Left kidney (tissue), 2 donors: ENCODE measurements around the gene FOXJ3. TPM values are rescaled to one million over a fixed set of nuclear protein-coding genes. Genes with fewer than 3 reads are reported as not detected.

ENCODE experiments used
- DNase-seq: peaks from one replicate; pipeline ENCODE4 v3.0.0-alpha.2; 2013
- polyA plus RNA-seq: library from polyadenylated mRNA; unstranded; fragments of 120-200 nt; gene quantifications from one replicate; pipeline ENCODE4 v1.2.1, GENCODE V29; 2013; ENCODE audit not compliant: insufficient read length

FOXJ3 gene
- polyA plus RNA-seq, 1 donor, result 58.1 TPM

DNA sequence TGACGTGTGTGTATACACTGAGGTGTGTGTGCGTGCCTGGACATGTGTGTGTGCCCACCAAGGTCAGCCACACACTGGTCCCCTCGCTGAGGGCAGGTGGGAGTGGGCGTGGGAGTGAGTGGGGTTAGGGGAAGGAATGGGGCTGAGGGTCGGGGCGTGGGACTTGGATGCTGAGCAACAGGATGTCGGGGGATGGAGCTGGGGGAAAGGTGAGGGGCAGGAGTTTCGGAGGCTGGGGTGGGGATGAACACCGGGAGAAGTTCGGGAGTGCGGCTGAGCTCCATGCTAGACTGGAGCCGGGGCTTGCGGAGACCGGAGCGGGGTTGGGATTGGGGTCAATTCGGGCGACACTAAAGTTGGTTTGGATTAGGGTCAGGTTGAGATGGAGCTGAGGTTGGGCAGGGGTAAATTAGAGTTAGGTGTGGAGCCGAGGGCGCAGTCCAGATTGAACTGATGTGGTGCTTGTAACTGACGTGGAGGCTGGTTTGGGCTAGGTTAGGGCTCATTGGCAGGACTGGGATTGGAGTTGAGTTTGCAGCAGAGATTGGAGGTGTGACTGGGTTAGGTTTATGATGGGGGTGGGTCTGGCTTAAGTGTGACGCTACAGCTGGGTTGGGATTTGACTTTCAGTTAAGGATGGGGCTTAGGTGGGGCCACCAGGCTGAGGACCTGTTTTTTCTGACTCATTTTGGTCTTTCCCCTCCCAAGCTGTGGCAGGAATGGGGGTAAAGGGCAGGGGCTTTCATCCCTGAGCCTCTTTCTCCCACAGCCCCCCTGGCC, 167.2 kb downstream of the FOXJ3 start:
- DNase-seq, result no peak

DNA sequence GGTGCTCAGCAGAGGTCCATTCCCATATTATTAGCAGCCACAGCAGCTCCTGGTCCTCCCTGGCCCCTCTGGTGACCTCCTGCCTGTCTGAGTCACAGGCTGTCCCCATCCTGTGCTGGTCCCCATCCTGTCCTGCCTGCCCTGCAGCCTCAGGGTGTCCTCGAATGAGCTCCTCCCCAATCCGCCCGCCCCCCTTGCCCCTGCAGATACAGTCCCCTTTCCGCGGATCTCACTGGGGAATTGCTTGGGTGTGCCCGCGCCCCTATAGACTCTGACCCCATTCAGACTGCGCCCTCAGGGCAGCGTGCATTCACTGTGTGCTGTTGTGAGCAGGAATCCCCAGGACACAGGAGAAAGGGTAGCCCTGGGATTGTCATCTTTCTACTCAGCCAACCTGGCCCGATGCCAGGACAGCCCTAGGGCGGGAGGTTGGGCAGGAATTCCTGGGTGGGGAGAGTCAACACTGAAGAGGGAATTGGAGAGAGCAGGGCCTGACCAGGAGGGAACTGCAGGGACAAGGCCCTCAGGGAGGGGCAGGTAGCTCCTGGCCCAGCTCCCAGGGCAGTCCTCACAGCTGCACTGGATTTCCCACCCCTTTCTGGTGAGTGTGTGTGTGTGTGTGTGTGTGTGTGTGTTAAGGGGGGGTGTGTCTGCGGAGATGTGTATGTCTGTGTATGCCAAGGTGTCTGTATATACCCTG, 169.4 kb downstream of the FOXJ3 start:
- DNase-seq, result no peak

DNA sequence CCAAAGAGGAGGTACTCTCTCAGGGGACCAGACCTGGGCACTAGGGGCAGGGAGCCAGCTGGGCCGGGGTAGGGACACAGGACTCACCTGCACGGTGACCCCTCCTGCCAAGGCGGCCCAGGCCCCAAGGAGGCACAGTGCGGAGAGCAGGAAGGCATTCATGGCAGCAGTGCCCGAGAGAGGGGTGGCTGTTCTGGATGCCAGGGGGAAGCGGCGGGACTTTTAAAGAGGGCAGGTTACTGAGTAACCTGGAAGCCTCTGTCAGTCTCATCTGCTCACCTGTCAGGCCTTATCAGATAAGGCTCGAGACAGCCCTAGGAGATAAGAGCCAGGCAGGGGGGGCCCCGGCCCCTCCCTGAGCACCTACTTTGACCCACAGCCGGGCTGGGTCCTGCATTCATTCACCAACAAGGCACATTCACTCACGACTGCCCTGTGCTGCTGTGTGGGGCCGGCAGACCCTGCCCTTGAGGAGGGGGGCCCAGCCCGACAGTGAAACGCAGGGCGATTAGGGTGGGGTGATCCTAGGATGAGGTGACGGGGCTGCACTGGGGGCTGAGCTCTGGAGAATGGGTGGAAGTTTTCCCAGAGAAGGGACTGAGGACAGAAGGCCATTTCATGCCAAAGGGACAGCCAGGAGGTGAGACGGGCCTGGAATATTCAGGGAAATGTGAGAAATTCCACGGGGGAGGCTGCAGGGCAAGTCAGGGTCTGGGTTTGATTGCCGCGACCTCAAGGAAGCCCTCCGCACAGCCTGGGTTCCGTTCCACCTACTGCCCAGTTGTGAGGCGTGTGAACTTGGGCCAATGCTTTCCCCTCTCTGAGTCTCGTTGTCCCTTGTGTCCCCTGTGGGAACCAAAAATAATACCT, 170.2 kb downstream of the FOXJ3 start, which contains the start of gene GUCA2A:
TSS of gene GUCA2A (minus strand) at position 195 of the 870 bp plus-strand sequence. CDS start at position 162, 33 bp downstream.
- DNase-seq, result no peak

DNA sequence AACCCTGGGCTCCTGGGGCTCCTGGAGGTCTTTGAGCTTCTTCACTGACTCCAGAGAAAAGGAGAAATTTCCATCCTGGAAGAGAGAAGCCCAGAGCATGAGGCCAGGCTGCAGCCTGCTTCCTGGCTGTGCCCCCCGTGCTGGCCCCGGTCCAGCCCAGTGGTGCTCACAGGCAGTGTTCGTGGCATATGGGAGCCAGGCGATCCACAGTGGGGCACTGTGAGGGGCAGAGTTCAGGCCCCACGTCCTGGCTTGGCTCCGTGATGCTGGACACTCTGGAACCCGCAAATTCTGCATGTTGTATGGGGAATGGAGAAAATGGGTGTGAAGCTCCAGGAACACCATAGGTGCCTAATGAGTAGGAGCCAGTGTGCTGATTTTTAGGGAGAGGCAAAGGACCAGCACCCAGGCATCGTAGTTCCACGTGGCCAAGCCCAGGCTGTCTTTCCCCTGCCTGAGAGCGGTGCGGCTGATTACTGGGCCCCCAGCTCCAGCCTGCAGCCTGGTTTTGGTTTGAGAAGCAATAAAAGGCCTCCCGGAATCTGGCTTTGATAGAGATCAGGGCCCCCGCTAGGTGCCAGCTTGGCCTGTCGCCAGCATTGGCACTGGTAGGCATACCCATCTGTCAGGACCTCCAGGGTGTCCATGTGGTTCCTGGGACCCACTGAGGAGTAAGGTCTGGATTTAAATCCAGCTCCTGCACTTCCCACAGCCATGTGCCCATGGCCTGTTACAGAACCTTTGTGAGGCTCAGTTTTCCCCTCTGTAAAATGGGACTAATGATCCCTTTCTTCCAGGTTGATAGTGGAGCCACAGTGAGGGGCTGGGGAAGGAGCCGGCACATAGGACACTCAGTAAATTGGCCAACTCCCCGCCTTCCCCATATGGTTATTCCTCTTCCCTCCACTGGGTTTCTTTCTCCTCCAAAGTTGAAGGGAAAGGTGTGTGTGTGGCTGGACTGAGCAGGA, 171.2 kb downstream of the FOXJ3 start:
- no peak for DNase-seq

DNA sequence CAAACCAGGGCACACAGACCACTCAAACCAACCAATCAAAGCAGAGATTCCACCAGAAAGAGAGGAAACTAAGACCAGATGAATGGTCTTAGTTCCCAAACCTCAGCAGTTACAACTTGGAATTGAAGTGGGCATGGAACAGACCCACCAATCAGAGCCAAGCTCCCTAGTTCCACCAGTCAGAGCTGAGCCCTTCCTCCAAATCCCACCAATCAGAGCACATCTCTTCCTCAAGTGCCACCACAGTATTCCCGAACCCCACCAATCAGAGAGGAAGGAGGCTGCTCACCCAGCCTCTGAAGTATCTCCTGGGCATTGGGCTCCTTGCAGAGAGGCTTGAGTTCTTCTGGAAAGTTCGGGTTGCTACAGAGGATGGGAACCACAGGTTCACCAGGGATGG, 171.9 kb downstream of the FOXJ3 start:
- no peak for DNase-seq

DNA sequence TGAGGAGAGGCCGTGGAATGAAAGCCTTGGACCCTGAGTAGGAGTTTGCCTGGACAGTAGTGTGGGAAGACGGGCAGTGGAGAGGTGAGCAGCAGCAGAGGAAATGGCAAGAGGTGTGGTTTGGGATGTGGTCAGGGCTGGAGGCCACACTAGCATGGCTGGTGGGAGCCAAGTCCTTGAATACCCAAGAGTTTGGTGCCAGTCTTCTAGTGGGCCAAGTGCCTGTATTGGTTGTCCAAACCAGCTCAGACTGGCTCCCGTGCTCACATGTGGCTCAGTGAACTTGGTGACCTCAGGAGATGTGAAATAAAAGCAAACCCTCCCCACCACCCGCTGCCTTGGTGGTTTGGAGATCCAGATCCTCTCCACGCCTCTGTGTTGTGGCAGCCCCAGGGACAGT, 172.9 kb downstream of the FOXJ3 start:
- DNase-seq, result no peak

DNA sequence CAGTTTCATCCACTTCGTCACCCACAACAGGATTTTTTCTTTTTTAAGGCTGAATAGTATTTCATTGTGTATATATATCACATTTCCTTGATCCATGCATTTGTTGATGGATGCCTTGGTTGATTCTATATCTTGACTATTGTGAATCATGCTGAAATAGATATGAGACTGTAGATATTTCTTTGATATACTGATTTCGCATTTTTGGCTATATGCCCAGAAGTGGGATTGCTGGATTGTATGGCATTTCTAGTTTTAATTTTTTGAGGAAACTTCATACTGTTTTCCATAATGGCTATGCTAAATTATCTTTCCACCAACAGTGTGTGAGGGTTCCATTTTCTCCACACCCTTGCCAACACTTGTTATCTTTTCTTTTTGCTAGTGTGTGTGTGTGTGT, 176.8 kb downstream of the FOXJ3 start:
- no peak for DNase-seq

DNA sequence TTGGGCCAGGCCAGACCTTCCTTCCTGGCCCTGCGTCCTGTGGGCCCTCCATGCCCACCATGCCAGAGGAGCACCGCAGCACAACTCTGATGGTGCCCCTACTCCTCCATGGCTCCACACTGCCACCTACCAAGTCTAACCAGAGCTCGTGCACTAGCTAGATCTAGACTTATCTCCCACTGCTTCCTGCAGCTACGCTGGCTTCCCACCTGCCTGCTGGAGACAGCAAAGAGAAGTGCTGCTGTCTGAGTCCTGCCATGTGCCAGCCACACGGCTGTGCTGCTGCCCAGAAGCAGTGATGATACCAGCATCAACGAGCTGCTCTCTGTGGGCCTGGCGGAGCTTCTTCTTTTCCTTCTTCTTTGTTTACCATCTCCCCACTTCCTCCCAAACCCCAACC, 177.4 kb downstream of the FOXJ3 start:
- DNase-seq, result no peak

DNA sequence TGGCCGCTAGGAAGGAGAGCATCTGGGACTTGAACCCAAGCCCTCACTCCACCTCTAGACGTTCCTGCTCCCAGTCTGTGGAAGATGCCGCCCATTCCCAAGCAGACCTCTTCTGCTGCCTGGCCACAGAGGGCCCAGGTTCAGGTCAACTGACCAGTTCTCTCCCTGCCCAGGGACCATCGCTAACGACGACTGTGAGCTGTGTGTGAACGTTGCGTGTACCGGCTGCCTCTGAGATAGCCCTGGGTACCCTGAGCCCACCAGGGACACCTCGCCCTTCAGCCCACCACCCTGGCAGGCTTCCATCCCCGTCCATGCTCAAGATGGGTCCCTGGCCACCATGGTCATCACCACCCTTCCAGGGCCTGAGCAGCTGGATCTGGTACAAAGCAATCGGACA, 179.7 kb downstream of the FOXJ3 start:
- no peak for DNase-seq

DNA sequence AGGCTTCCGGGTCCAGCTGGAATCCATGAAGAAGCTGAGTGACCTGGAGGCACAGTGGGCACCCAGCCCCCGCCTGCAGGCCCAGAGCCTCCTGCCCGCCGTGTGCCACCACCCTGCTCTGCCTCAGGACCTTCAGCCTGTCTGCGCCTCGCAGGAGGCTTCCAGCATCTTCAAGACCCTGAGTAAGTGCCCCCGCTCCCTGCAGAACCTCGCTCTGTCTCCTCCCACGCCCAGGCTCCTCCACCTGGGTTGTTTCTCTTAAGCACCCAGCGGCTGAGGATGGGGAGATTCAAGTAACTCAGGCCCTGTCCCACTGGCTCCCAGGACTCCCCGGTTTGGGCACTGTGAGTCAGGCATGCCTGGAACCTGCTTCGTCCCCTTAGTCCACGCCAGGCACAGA, 180.3 kb downstream of the FOXJ3 start:
- no peak for DNase-seq

DNA sequence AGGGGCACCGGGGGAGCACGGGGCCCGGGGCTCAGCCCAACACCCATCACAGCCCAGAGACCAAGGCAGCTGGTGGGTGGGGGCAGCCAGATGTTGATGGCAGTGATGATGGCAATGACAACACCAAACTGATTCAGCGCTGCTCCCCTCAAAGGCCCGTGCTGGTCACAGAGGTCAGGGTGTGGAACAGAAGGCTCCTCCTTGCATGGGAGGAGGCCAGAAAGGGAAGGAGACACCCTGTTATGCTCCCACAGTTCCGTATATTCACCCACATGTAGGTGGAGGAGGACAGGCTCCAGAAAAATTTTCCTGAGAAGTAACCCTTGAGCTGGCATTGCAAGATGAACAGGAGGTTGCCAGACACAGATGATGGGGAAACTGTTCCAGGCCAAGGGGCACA, 181.4 kb downstream of the FOXJ3 start:
- no peak for DNase-seq

DNA sequence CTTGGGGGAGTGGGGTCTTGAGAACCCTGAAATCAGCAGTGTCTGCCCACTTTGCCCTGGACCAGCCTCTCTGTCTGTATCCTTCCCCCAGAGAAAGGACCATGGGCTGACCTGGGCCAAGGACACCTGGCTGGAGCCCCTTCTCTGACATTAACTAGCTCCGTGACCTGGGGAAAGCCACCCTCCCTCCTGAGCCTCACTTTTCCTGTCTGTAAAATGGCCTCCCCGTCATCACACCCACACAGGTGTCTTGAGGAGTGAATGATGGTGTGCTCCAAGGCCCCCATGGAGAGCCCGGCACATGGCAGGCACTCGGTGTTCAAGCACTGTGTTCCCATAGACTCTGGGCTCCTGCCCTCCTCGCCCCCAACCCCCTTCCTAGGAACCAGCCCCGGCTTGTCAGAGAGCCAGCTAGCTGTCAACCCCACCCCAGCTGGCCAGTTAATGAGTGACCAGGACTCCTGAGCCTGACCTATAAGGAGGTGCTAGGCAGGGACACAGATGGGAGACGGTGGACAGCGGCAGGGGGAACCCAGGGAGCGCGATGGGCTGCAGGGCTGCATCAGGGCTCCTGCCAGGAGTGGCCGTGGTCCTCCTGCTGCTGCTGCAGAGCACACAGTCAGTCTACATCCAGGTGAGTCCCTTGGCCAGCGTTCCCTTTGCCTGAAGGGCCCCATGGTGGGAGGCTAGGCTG, 182.0 kb downstream of the FOXJ3 start, which contains the start of gene GUCA2B:
TSS of gene GUCA2B (plus strand) at position 504 of the 694 bp plus-strand sequence. CDS start at position 545, 41 bp downstream.
- no peak for DNase-seq

DNA sequence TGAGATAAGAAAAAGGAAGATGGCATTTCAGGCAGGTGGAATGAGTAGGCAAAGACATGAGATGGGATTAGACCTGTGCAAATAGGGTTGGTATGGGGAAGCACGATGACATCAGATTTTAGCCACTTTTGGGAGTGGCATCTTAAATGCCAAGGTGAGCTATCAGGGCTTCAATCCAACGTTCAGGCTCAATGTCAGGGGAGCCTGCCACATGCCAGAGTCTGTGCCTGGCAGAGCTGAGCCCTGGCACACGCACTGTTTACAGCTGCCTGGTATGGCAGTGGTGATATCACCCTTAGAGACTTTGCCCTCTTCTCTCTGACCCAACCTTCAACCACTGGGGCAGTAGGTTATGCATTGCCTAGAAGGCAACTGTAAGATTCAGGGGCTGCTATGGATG, 182.9 kb downstream of the FOXJ3 start:
- DNase-seq, result no peak

DNA sequence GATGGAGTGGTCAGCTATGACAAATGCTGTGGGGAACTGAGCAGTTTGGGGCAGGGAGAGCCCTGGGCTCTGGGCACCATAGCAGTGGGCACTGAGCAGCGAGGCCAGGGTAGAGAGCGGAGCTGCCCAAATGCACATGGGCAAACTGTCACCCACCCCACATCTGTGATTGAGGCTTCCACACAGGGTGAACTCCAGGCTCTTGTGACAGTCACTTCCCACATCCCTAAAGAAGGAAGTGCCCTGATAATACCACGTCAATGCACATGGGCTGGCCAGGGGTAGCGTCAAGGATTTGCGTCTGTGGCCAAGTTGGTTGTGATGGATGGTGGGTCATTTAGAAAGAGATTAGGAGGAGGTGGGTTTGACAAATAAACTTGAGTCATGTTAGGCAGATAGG, 184.4 kb downstream of the FOXJ3 start:
- DNase-seq, result no peak

DNA sequence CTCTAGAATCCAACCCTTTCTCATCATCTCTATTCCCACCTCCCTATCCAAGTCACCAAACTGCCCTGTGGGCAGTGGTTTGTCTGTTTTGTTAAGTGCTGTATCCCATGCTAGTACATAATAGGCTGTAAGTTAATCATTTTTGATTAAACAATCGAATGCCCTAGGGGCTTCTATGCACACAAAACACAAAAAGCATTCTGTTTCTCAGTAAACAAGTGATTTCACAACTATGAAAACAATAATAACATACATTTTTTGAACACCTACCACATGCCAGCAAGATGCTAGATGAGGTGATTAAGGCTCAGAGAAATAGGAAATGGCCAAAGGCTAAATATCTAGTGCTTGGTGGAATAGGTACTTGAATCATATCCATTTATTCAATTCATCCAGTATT, 186.9 kb downstream of the FOXJ3 start:
- DNase-seq, result no peak

DNA sequence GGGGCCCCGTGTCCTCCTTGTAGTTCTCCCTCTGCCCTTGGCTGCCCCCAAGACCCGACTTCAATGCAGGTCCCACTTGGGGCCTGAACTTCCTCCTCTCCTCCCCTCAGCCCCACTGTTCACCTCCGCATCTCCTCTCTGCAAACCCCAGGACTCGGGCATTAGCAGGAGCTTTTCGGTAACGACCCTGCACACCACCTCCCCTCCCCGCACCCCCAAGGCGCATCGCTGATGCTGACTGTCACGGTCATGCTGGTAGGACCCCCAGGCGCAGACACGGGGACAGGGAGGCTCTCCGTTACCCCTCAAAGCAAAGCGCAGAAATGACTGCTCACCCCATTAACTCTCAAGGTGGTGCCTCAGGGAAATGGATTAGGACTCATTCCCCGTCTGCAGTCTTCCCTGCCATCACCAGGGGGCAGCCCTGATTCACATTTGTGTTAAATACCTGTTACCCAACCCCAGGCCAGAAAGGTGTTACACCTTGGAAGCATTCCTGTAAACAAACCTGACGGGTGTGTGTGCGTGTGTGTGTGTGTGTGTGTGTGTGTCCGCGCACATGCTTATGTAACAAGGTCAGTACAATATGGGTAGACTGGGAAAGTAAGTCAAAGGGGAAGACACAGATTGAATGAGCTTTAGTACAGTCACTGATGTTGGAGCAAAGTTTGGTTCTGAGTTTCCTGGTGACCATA, 188.3 kb downstream of the FOXJ3 start:
- peak; percentile 76 for DNase-seq

DNA sequence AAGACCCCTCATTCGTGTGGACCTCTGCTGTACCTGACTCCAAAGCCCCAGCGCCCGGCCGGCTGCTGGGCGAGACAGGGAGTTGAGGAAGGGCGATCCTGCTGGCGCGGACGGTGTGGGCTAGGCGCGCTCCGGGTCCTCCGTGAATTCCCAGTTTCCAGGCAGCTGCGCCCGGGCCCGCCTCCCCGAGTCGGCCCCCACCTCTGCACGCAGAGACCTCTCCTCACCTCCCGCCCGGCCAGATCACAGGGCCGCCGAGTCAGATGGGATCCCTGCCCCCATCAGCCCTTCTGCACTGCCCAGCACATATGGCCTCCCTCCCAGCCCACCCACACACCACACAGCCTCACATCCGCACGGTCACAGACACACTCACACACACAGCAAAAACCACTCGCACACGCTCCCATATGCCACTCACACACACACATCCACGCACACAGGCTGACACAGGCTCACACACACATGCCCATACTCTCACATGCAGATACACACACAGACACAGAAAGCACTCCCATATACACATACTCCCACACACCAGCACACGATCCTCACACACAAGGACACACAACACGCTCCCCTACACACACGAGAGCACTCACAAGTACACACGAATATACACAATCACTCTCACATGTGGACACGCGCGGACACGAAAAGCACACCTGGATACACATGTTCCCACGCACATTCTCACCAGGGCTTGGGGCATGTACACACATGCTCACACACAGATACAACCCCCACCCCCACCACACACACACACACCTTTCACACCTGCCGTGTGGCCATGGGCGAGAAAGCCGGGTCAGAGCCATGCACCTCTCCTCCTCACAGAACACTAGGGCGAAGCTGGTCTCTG, 189.0 kb downstream of the FOXJ3 start:
- DNase-seq, result no peak

DNA sequence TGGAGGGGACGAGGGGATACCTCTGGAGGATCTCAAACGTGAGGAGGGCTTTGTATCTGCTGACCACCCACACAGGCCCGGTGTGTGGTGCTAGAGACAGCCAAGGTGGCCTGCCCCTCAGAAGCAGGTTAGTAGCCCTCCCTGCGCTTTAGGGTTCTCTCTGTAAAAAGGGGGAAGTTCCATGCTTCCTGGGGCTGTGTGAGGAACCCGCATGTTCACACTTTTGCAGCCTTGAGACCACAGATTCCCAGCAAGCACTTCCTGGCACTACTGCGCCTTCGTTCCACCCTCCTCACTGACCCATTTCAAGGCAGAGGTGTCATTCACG, 189.7 kb downstream of the FOXJ3 start:
- DNase-seq, result no peak

DNA sequence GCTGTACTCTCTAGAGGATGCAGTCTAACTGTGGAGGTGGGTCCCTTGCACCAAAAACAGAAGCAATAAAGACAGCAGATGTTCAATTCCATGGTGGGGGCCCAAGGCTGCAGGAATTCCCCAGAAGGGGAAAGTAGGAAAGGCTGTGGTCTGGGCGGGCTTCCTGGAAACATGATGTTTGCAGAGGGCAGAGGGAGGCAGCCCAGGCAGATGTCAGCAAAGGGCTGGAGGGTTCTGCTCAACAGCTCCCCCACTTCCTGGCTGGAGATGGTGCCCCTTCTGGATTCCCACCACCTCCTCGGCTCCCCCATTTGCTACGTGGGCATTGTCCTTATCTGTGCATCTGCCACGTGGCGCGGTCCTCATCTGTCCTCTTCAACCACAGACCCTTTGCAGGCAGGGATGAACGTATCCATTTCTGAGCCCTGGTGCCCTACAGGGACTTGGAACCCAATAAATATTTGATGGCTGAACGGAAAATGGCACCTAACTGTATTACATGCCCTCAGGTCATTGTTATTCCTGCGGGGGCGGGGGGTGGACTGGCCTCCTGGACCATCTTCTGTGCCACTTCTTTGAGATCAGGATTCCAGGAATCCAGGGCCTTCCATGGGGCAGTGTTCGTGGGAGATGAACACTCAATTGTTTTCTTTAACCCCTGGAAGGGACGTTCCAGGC, 190.2 kb downstream of the FOXJ3 start:
- no peak for DNase-seq
